WTC11 (cell line): Measurements from ENCODE around the gene ZNF3. TPM values are rescaled to one million over a fixed set of nuclear protein-coding genes. Genes with fewer than 3 reads are reported as not detected.

ENCODE experiments used
- ERG ChIP-seq: fragments of 250-450 bp; sonication (Bioruptor Pico); IDR thresholded peaks from 2 replicates; pipeline ENCODE4 v1.8.0; 2021; ENCODE audit warnings: mild to moderate bottlenecking
- GABPB1 ChIP-seq: sonication (generic); formaldehyde crosslinking; IDR thresholded peaks from 2 replicates; pipeline ENCODE4 v1.8.1; 2023; ENCODE audit warnings: mild to moderate bottlenecking, missing genetic modification reagents
- GRHL2 ChIP-seq: fragments of 250-450 bp; sonication (Bioruptor Pico); IDR thresholded peaks from 2 replicates; pipeline ENCODE4 v1.8.0; 2022; ENCODE audit warnings: mild to moderate bottlenecking, moderate library complexity; ENCODE audit not compliant: insufficient replicate concordance, severe bottlenecking
- MAX ChIP-seq: sonication (generic); formaldehyde crosslinking; IDR thresholded peaks from 2 replicates; pipeline ENCODE4 v1.8.0; 2022; ENCODE audit warnings: mild to moderate bottlenecking, missing genetic modification reagents
- MXD4 ChIP-seq: fragments of 250-450 bp; sonication (Bioruptor Pico); IDR thresholded peaks from 2 replicates; pipeline ENCODE4 v1.8.0; 2021; ENCODE audit warnings: mild to moderate bottlenecking, moderate library complexity, borderline replicate concordance
- MYBL2 ChIP-seq: sonication (generic); formaldehyde crosslinking; IDR thresholded peaks from 2 replicates; pipeline ENCODE4 v1.8.1; 2023; ENCODE audit warnings: mild to moderate bottlenecking, moderate library complexity, missing genetic modification reagents
- NR2C2 ChIP-seq: sonication (generic); formaldehyde crosslinking; IDR thresholded peaks from 2 replicates; pipeline ENCODE4 v1.8.0; 2022; ENCODE audit warnings: mild to moderate bottlenecking, missing genetic modification reagents
- PREB ChIP-seq: sonication (generic); formaldehyde crosslinking; IDR thresholded peaks from 2 replicates; pipeline ENCODE4 v1.8.1; 2022; ENCODE audit warnings: mild to moderate bottlenecking, missing genetic modification reagents, moderate library complexity, borderline replicate concordance
- PRRX2 ChIP-seq: fragments of 250-450 bp; sonication (Bioruptor Pico); IDR thresholded peaks from 2 replicates; pipeline ENCODE4 v1.8.0; 2021; ENCODE audit warnings: mild to moderate bottlenecking
- RELA ChIP-seq: sonication (generic); formaldehyde crosslinking; IDR thresholded peaks from 2 replicates; pipeline ENCODE4 v1.8.1; 2022; ENCODE audit warnings: missing genetic modification reagents, mild to moderate bottlenecking, borderline replicate concordance
- RORB ChIP-seq: fragments of 250-450 bp; sonication (Bioruptor Pico); IDR thresholded peaks from 2 replicates; pipeline ENCODE4 v1.9.0; 2021; ENCODE audit warnings: mild to moderate bottlenecking
- STAT6 ChIP-seq: sonication (generic); formaldehyde crosslinking; conservative IDR thresholded peaks from 2 replicates; pipeline ENCODE4 v1.8.1; 2023; ENCODE audit warnings: mild to moderate bottlenecking, low read depth, missing genetic modification reagents, moderate library complexity
- TEAD4 ChIP-seq: sonication (generic); formaldehyde crosslinking; IDR thresholded peaks from 2 replicates; pipeline ENCODE4 v1.8.0; 2022; ENCODE audit warnings: mild to moderate bottlenecking, missing genetic modification reagents
- USF2 ChIP-seq: sonication (generic); formaldehyde crosslinking; IDR thresholded peaks from 2 replicates; pipeline ENCODE4 v1.8.1; 2023; ENCODE audit warnings: mild to moderate bottlenecking, missing genetic modification reagents, moderate library complexity
- ZBTB43 ChIP-seq: sonication (generic); formaldehyde crosslinking; IDR thresholded peaks from 2 replicates; pipeline ENCODE4 v1.8.1; 2023; ENCODE audit warnings: mild to moderate bottlenecking, missing genetic modification reagents
- ZNF281 ChIP-seq: sonication (generic); formaldehyde crosslinking; IDR thresholded peaks from 2 replicates; pipeline ENCODE4 v1.8.0; 2023; ENCODE audit warnings: mild to moderate bottlenecking, missing genetic modification reagents
- ZNF317 ChIP-seq: sonication (generic); formaldehyde crosslinking; IDR thresholded peaks from 2 replicates; pipeline ENCODE4 v1.8.1; 2023; ENCODE audit warnings: low read depth, mild to moderate bottlenecking, moderate library complexity, missing genetic modification reagents, borderline replicate concordance
- ZNF416 ChIP-seq: fragments of 250-450 bp; sonication (Bioruptor Pico); IDR thresholded peaks from 2 replicates; pipeline ENCODE4 v1.9.0; 2021; ENCODE audit warnings: mild to moderate bottlenecking, inconsistent platforms
- ZNF532 ChIP-seq: fragments of 250-450 bp; sonication (Bioruptor Pico); IDR thresholded peaks from 2 replicates; pipeline ENCODE4 v1.9.0; 2021; ENCODE audit warnings: mild to moderate bottlenecking, borderline replicate concordance
- ZSCAN18 ChIP-seq: fragments of 250-450 bp; sonication (Bioruptor Pico); IDR thresholded peaks from 2 replicates; pipeline ENCODE4 v2.1.2; 2022; ENCODE audit warnings: mild to moderate bottlenecking, moderate library complexity
- total RNA-seq: library from RNA; stranded (reverse); gene quantifications from 3 replicates; pipeline ENCODE4 v1.2.3, GENCODE V29; 2021

ZNF3 gene
- total RNA-seq, 1 experiment from 2014 or later: 48.3 TPM

- TF ChIP-seq PREB (0 out of 2 replicates have a peak, but pooled peaks have one; percentile 31), TEAD4 (CRISPR knock-in tag) (no peak), ZNF532 (no peak), ERG (no peak), ZSCAN18 (CRISPR knock-in tag) (no peak), MYBL2 (no peak), MXD4 (CRISPR knock-in tag) (no peak), STAT6 (CRISPR knock-in tag) (no peak), USF2 (CRISPR knock-in tag) (no peak), MAX (CRISPR knock-in tag) (peak; percentile 23; the same call in 1 of the 2 replicates), ZNF416 (CRISPR knock-in tag) (0 out of 2 replicates have a peak, but pooled peaks have one; percentile 43), GABPB1 (CRISPR knock-in tag) (peak; percentile 24; the same call in 1 of the 2 replicates), RELA (CRISPR knock-in tag) (no peak), GRHL2 (CRISPR knock-in tag) (no peak), NR2C2 (CRISPR knock-in tag) (no peak), ZNF281 (CRISPR knock-in tag) (no peak), RORB (no peak), PRRX2 (CRISPR knock-in tag) (peak; percentile 9; the same call in 1 of the 2 replicates), ZBTB43 (CRISPR knock-in tag) (no peak), ZNF317 (CRISPR knock-in tag) (no peak)
Observed at GRCh38 chr7:100119072-100119969, 37.8 kb upstream of the ZNF3 start, which contains the start of the genes CNPY4 and TAF6 (continued).
